ENCODE results near the gene CATSPER1. TPM values are rescaled to one million over a fixed set of nuclear protein-coding genes. Genes with fewer than 3 reads are reported as not detected.

Gene CATSPER1
- total RNA-seq, 3 donors from 2014 or later (not counting 1 experiment from before 2014, with no cell fraction given), result 12.2 to 16.9 (median 13.3) TPM

GRCh38 chr11:66020212-66020611 lies 6.1 kb downstream of the CATSPER1 start:
- H3K27ac Mint-ChIP-seq, result peak overlapping the region; percentile 57 to 91
- DNase-seq (no peak), ATAC-seq (no peak)
- H3K4me1 Mint-ChIP-seq, result peaks cover 30 to 32% of the 10 kb centered on the region in 2 donors
- peak overlapping the region; percentile 82 for H3K4me3 Mint-ChIP-seq
- no peaks in the 10 kb centered on the region for H3K27me3 ChIP-seq (ENCODE audit: control insufficient read depth, insufficient read depth, low read length)
- no peaks in the 10 kb centered on the region for H3K9me3 Mint-ChIP-seq
- TF ChIP-seq CTCF (IDR thresholded peaks at IDR 0.05), result no peak
- no peak overlapping the region for H3K4me3 ChIP-seq (ENCODE audit: low read length)
- no peaks in the 10 kb centered on the region for H3K36me3 Mint-ChIP-seq
- peaks cover 31% of the 10 kb centered on the region for H3K4me1 ChIP-seq (ENCODE audit: control insufficient read depth, insufficient read depth, low read length)
- 74% methylated on average over 8 of the region's 8 CpGs for WGBS (ENCODE audit: insufficient coverage)
- H3K27me3 Mint-ChIP-seq (ENCODE audit: low read depth in 2 of 2), result peaks cover 4 to 5% of the 10 kb centered on the region in 2 donors
- intact Hi-C loops (cut with micrococcal nuclease), result loop anchor here (2.0 kb wide), 1 partner anchor 17 kb away; the partner anchor contains the start of genes BANF1 and EIF1AD
- no peaks in the 10 kb centered on the region for H3K36me3 ChIP-seq (ENCODE audit: control insufficient read depth, insufficient read depth, low read length)
- H3K27ac ChIP-seq (ENCODE audit: low read length), result peak overlapping the region; percentile 61
- no peaks in the 10 kb centered on the region for H3K9me3 ChIP-seq (ENCODE audit: control insufficient read depth, insufficient read depth, low read length)

GRCh38 chr11:66017321-66017720 lies 9.0 kb downstream of the CATSPER1 start:
- DNase-seq (no peak), ATAC-seq (no peak)
- no peaks in the 10 kb centered on the region for H3K36me3 Mint-ChIP-seq
- peaks cover 25 to 32% of the 10 kb centered on the region in 2 donors for H3K4me1 Mint-ChIP-seq
- no peak for TF ChIP-seq CTCF (IDR thresholded peaks at IDR 0.05)
- Histone ChIP-seq H3K4me1 (ENCODE audit: control insufficient read depth, insufficient read depth, low read length) (peaks cover 26% of the 10 kb centered on the region), H3K36me3 (ENCODE audit: control insufficient read depth, insufficient read depth, low read length) (no peaks in the 10 kb centered on the region), H3K27ac (ENCODE audit: low read length) (no peak overlapping the region), H3K27me3 (ENCODE audit: control insufficient read depth, insufficient read depth, low read length) (peaks cover 6% of the 10 kb centered on the region), H3K9me3 (ENCODE audit: control insufficient read depth, insufficient read depth, low read length) (no peaks in the 10 kb centered on the region), H3K4me3 (ENCODE audit: low read length) (no peak overlapping the region)
- intact Hi-C loops (cut with micrococcal nuclease), result no loop called here
- no peak overlapping the region for H3K4me3 Mint-ChIP-seq
- H3K27ac Mint-ChIP-seq, result peak overlapping the region in 1 of 2 donors; percentile 16
- H3K27me3 Mint-ChIP-seq (ENCODE audit: low read depth in 2 of 2), result peaks cover 0 to under 1% of the 10 kb centered on the region in 2 donors
- no peaks in the 10 kb centered on the region for H3K9me3 Mint-ChIP-seq
- 82% methylated on average over 4 of the region's 4 CpGs for WGBS (ENCODE audit: insufficient coverage)

- Mint-ChIP-seq H3K36me3 (no peaks in the 10 kb centered on the region), H3K27ac (peak overlapping the region in 1 of 2 donors; percentile 70), H3K27me3 (ENCODE audit: low read depth in 2 of 2) (no peaks in the 10 kb centered on the region), H3K4me1 (peaks cover 20 to 26% of the 10 kb centered on the region in 2 donors), H3K4me3 (no peak overlapping the region), H3K9me3 (no peaks in the 10 kb centered on the region)
- ATAC-seq, result no peak
- Histone ChIP-seq H3K27ac (ENCODE audit: low read length) (no peak overlapping the region), H3K4me3 (ENCODE audit: low read length) (no peak overlapping the region), H3K36me3 (ENCODE audit: control insufficient read depth, insufficient read depth, low read length) (no peaks in the 10 kb centered on the region), H3K9me3 (ENCODE audit: control insufficient read depth, insufficient read depth, low read length) (no peaks in the 10 kb centered on the region), H3K4me1 (ENCODE audit: control insufficient read depth, insufficient read depth, low read length) (peaks cover 25% of the 10 kb centered on the region), H3K27me3 (ENCODE audit: control insufficient read depth, insufficient read depth, low read length) (peaks cover 9% of the 10 kb centered on the region)
- intact Hi-C loops (cut with micrococcal nuclease), result no loop called here
- no peak for TF ChIP-seq CTCF (IDR thresholded peaks at IDR 0.05)
- 91% methylated on average over 10 of the region's 10 CpGs for WGBS (ENCODE audit: insufficient coverage)
- DNase-seq, result no peak
These were observed 9.5 kb downstream of the CATSPER1 start for GRCh38 chr11:66016793-66017177.

Data from natural killer cell (primary cell).